ENCODE data around the gene VCPKMT.

The VCPKMT gene

GRCh38 chr14:50094056-50094755, 22.2 kb downstream of the VCPKMT start:
- no CpG with 5 or more reads among the region's 11 CpGs for WGBS, 2 donors (ENCODE audit: extremely low coverage in 2 of 2, insufficient read length in 2 of 2, insufficient replicate concordance in 1 of 2)
- Histone ChIP-seq H3K4me1 (ENCODE audit: control insufficient read depth in 2 of 2, insufficient read depth in 1 of 2, low read depth in 1 of 2, low read length in 2 of 2) (no peaks in the 10 kb centered on the region), H3K27ac (replicated peaks; ENCODE audit: low read length) (no peak overlapping the region), H4K91ac (ENCODE audit: low read depth, low read length, poor library complexity) (no peak overlapping the region), H3K36me3 (replicated peaks in 1 of 2; ENCODE audit: control insufficient read depth in 2 of 2, insufficient read depth in 2 of 2, low read length in 2 of 2) (no peaks in the 10 kb centered on the region), H3K4ac (ENCODE audit: low read length) (no peak overlapping the region), H4K8ac (ENCODE audit: low read depth, low read length) (no peak overlapping the region), H2AFZ (ENCODE audit: low read length) (no peak overlapping the region), H2BK15ac (ENCODE audit: low read length) (no peak overlapping the region), H3K4me2 (ENCODE audit: insufficient read depth, low read length, poor library complexity, severe bottlenecking) (no peak overlapping the region), H3K18ac (ENCODE audit: low read length) (no peak overlapping the region), H3K27me3 (ENCODE audit: control insufficient read depth in 3 of 3, insufficient read depth in 3 of 3, low read depth in 1 of 3, low read length in 3 of 3) (no peaks in the 10 kb centered on the region), H3K79me1 (ENCODE audit: low read depth, low read length) (no peaks in the 10 kb centered on the region), H3K9ac (ENCODE audit: low read depth, low read length, poor library complexity) (no peak overlapping the region), H3K9me3 (replicated peaks in 1 of 2; ENCODE audit: control insufficient read depth in 2 of 2, insufficient read depth in 1 of 2, low read depth in 1 of 2, low read length in 2 of 2) (no peaks in the 10 kb centered on the region), H2BK120ac (ENCODE audit: low read depth, low read length) (no peak overlapping the region), H3K14ac (ENCODE audit: low read length) (no peak overlapping the region), H2BK5ac (ENCODE audit: low read length) (no peak overlapping the region), H2BK12ac (ENCODE audit: low read length) (no peak overlapping the region), H3K4me3 (ENCODE audit: low read length in 2 of 2) (no peak overlapping the region), H3K23ac (ENCODE audit: low read depth, low read length, poor library complexity) (no peak overlapping the region), H2AK5ac (ENCODE audit: low read depth, low read length) (no peak overlapping the region)
- DNase-seq (ENCODE audit: low spot score), result no peak

- Histone ChIP-seq H2BK120ac (ENCODE audit: low read depth, low read length) (no peak overlapping the region), H3K14ac (ENCODE audit: low read length) (no peak overlapping the region), H3K4me2 (ENCODE audit: insufficient read depth, low read length, poor library complexity, severe bottlenecking) (no peak overlapping the region), H3K23ac (ENCODE audit: low read depth, low read length, poor library complexity) (no peak overlapping the region), H3K9ac (ENCODE audit: low read depth, low read length, poor library complexity) (no peak overlapping the region), H3K18ac (ENCODE audit: low read length) (no peak overlapping the region), H4K91ac (ENCODE audit: low read depth, low read length, poor library complexity) (no peak overlapping the region), H2BK15ac (ENCODE audit: low read length) (no peak overlapping the region), H4K8ac (ENCODE audit: low read depth, low read length) (no peak overlapping the region), H3K27me3 (ENCODE audit: control insufficient read depth in 3 of 3, insufficient read depth in 3 of 3, low read depth in 1 of 3, low read length in 3 of 3) (no peaks in the 10 kb centered on the region), H3K4me3 (ENCODE audit: low read length in 2 of 2) (no peak overlapping the region), H3K9me3 (replicated peaks in 1 of 2; ENCODE audit: control insufficient read depth in 2 of 2, insufficient read depth in 1 of 2, low read depth in 1 of 2, low read length in 2 of 2) (no peaks in the 10 kb centered on the region), H3K36me3 (replicated peaks in 1 of 2; ENCODE audit: control insufficient read depth in 2 of 2, insufficient read depth in 2 of 2, low read length in 2 of 2) (no peaks in the 10 kb centered on the region), H3K4me1 (ENCODE audit: control insufficient read depth in 2 of 2, insufficient read depth in 1 of 2, low read depth in 1 of 2, low read length in 2 of 2) (no peaks in the 10 kb centered on the region), H3K27ac (replicated peaks; ENCODE audit: low read length) (no peak overlapping the region), H2AK5ac (ENCODE audit: low read depth, low read length) (no peak overlapping the region), H2AFZ (ENCODE audit: low read length) (no peak overlapping the region), H2BK5ac (ENCODE audit: low read length) (no peak overlapping the region), H3K79me1 (ENCODE audit: low read depth, low read length) (no peaks in the 10 kb centered on the region), H3K4ac (ENCODE audit: low read length) (no peak overlapping the region), H2BK12ac (ENCODE audit: low read length) (no peak overlapping the region)
- WGBS, 2 donors (ENCODE audit: extremely low coverage in 2 of 2, insufficient read length in 2 of 2, insufficient replicate concordance in 1 of 2), result no CpG with 5 or more reads among the region's 2 CpGs
- DNase-seq (ENCODE audit: low spot score), result no peak
These were observed 22.9 kb downstream of the VCPKMT start for GRCh38 chr14:50093496-50093895.

- no peak overlapping the region for H3K23ac ChIP-seq (ENCODE audit: low read depth, low read length, poor library complexity)
- H3K9ac ChIP-seq (ENCODE audit: low read depth, low read length, poor library complexity), result no peak overlapping the region
- no peaks in the 10 kb centered on the region for H3K79me1 ChIP-seq (ENCODE audit: low read depth, low read length)
- no peak overlapping the region for H3K4me3 ChIP-seq (ENCODE audit: low read length in 2 of 2)
- no peak overlapping the region for H2AK5ac ChIP-seq (ENCODE audit: low read depth, low read length)
- no peak overlapping the region for H3K4ac ChIP-seq (ENCODE audit: low read length)
- H2BK120ac ChIP-seq (ENCODE audit: low read depth, low read length), result no peak overlapping the region
- H3K36me3 ChIP-seq (replicated peaks in 1 of 2; ENCODE audit: control insufficient read depth in 2 of 2, insufficient read depth in 2 of 2, low read length in 2 of 2), result no peaks in the 10 kb centered on the region
- no peak overlapping the region for H4K91ac ChIP-seq (ENCODE audit: low read depth, low read length, poor library complexity)
- no peak overlapping the region for H2BK15ac ChIP-seq (ENCODE audit: low read length)
- H3K14ac ChIP-seq (ENCODE audit: low read length), result no peak overlapping the region
- H3K4me1 ChIP-seq (ENCODE audit: control insufficient read depth in 2 of 2, insufficient read depth in 1 of 2, low read depth in 1 of 2, low read length in 2 of 2), result no peaks in the 10 kb centered on the region
- no peak overlapping the region for H3K27ac ChIP-seq (replicated peaks; ENCODE audit: low read length)
- H2AFZ ChIP-seq (ENCODE audit: low read length), result no peak overlapping the region
- no peak overlapping the region for H4K8ac ChIP-seq (ENCODE audit: low read depth, low read length)
- H3K4me2 ChIP-seq (ENCODE audit: insufficient read depth, low read length, poor library complexity, severe bottlenecking), result no peak overlapping the region
- H3K27me3 ChIP-seq (ENCODE audit: control insufficient read depth in 3 of 3, insufficient read depth in 3 of 3, low read depth in 1 of 3, low read length in 3 of 3), result no peaks in the 10 kb centered on the region
- no CpG with 5 or more reads among the region's 6 CpGs for WGBS, 2 donors (ENCODE audit: extremely low coverage in 2 of 2, insufficient read length in 2 of 2, insufficient replicate concordance in 1 of 2)
- no peak for DNase-seq (ENCODE audit: low spot score)
- no peak overlapping the region for H2BK5ac ChIP-seq (ENCODE audit: low read length)
- H3K18ac ChIP-seq (ENCODE audit: low read length), result no peak overlapping the region
- no peak overlapping the region for H2BK12ac ChIP-seq (ENCODE audit: low read length)
- no peaks in the 10 kb centered on the region for H3K9me3 ChIP-seq (replicated peaks in 1 of 2; ENCODE audit: control insufficient read depth in 2 of 2, insufficient read depth in 1 of 2, low read depth in 1 of 2, low read length in 2 of 2)
These were observed 24.3 kb downstream of the VCPKMT start for GRCh38 chr14:50092006-50092555.

GRCh38 chr14:50091240-50091913, 25.0 kb downstream of the VCPKMT start:
- H3K9me3 ChIP-seq (replicated peaks in 1 of 2; ENCODE audit: control insufficient read depth in 2 of 2, insufficient read depth in 1 of 2, low read depth in 1 of 2, low read length in 2 of 2), result no peaks in the 10 kb centered on the region
- H3K36me3 ChIP-seq (replicated peaks in 1 of 2; ENCODE audit: control insufficient read depth in 2 of 2, insufficient read depth in 2 of 2, low read length in 2 of 2), result no peaks in the 10 kb centered on the region
- no peak overlapping the region for H3K18ac ChIP-seq (ENCODE audit: low read length)
- H3K27ac ChIP-seq (replicated peaks; ENCODE audit: low read length), result no peak overlapping the region
- no peak overlapping the region for H3K4ac ChIP-seq (ENCODE audit: low read length)
- no peak overlapping the region for H3K9ac ChIP-seq (ENCODE audit: low read depth, low read length, poor library complexity)
- H4K8ac ChIP-seq (ENCODE audit: low read depth, low read length), result no peak overlapping the region
- H4K91ac ChIP-seq (ENCODE audit: low read depth, low read length, poor library complexity), result no peak overlapping the region
- no peak overlapping the region for H2BK120ac ChIP-seq (ENCODE audit: low read depth, low read length)
- no peak overlapping the region for H2AFZ ChIP-seq (ENCODE audit: low read length)
- no peak overlapping the region for H3K4me2 ChIP-seq (ENCODE audit: insufficient read depth, low read length, poor library complexity, severe bottlenecking)
- no CpG with 5 or more reads among the region's 7 CpGs for WGBS, 2 donors (ENCODE audit: extremely low coverage in 2 of 2, insufficient read length in 2 of 2, insufficient replicate concordance in 1 of 2)
- no peaks in the 10 kb centered on the region for H3K4me1 ChIP-seq (ENCODE audit: control insufficient read depth in 2 of 2, insufficient read depth in 1 of 2, low read depth in 1 of 2, low read length in 2 of 2)
- no peak overlapping the region for H2BK12ac ChIP-seq (ENCODE audit: low read length)
- no peak overlapping the region for H3K14ac ChIP-seq (ENCODE audit: low read length)
- H2BK15ac ChIP-seq (ENCODE audit: low read length), result no peak overlapping the region
- H2AK5ac ChIP-seq (ENCODE audit: low read depth, low read length), result no peak overlapping the region
- H2BK5ac ChIP-seq (ENCODE audit: low read length), result no peak overlapping the region
- DNase-seq (ENCODE audit: low spot score), result no peak
- H3K23ac ChIP-seq (ENCODE audit: low read depth, low read length, poor library complexity), result no peak overlapping the region
- no peaks in the 10 kb centered on the region for H3K27me3 ChIP-seq (ENCODE audit: control insufficient read depth in 3 of 3, insufficient read depth in 3 of 3, low read depth in 1 of 3, low read length in 3 of 3)
- H3K4me3 ChIP-seq (ENCODE audit: low read length in 2 of 2), result no peak overlapping the region
- no peaks in the 10 kb centered on the region for H3K79me1 ChIP-seq (ENCODE audit: low read depth, low read length)
